Muscle layer of colon (tissue), 2 donors: ENCODE measurements around the gene BRD7.

ENCODE experiments used
- H3K27ac ChIP-seq: one replicate; pipeline ENCODE4 v1.7.0; 2013; ENCODE audit warnings: low read depth, mild to moderate bottlenecking, low read length, moderate library complexity
- H3K27me3 ChIP-seq, 2 donors: one replicate each; pipeline ENCODE4 v1.7.0; 2013; ENCODE audit warnings: low read length in 2 of 2, mild to moderate bottlenecking in 2 of 2; ENCODE audit not compliant: insufficient read depth in 2 of 2, control insufficient read depth in 1 of 2
- H3K36me3 ChIP-seq: one replicate; pipeline ENCODE4 v1.7.0; 2013; ENCODE audit warnings: mild to moderate bottlenecking, low read length; ENCODE audit not compliant: insufficient read depth
- H3K4me1 ChIP-seq: one replicate; pipeline ENCODE4 v1.7.0; 2013; ENCODE audit warnings: mild to moderate bottlenecking, low read length; ENCODE audit not compliant: insufficient read depth
- H3K4me3 ChIP-seq, 2 donors: one replicate each; pipeline ENCODE4 v1.7.0; 2013; ENCODE audit warnings: low read length in 2 of 2, low read depth in 1 of 2, mild to moderate bottlenecking in 1 of 2, moderate library complexity in 1 of 2
- H3K9ac ChIP-seq: one replicate; pipeline ENCODE4 v1.7.0; 2013; ENCODE audit warnings: low read length
- H3K9me3 ChIP-seq: one replicate; pipeline ENCODE4 v1.7.0; 2013; ENCODE audit warnings: mild to moderate bottlenecking, low read length
- donor health status: abdominal sarcoma.
- donor health status: Adenocarcinoma of cecum.

The BRD7 gene

DNA sequence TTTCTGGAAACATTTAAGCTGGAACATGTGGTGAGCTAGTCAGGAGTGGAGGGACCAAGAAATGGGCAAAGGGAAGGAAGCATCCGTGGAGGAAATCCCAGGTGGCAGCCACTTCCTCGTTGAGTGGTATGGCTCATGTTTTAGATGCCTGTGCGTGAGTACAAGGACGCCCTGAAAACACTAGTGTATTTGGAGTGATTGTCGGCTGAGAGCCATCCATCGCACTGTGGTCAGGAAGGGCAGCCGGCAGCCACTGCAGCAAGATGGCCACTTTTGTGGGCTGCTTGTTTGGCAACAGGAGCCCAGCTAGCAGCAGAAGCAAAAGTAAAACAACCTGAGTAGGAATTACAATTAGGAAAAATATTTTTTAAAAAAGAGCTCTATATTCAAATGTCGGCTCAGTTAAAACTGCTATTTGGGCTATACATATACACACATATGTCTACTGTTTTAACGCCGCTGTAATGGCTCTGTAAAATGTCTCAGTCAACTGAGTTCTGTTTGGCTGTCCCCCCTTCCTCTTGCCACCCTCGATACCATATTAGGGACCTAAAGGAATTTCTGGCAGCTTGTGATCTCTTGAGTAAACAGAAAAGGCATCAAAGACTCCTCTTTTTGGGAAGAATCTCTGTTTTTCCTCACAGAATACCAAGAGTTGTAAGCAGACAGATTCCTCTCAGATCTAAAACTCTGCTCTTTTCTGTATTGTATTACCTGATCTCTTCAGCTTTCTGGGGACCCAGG is 39.2 kb downstream of the BRD7 start:
- Histone ChIP-seq H3K9ac (peak overlapping the region; percentile 29), H3K27ac (peak overlapping the region; percentile 48), H3K4me1 (peaks cover 29% of the 10 kb centered on the region), H3K36me3 (peaks cover 35% of the 10 kb centered on the region), H3K27me3 (no peaks in the 10 kb centered on the region), H3K9me3 (no peaks in the 10 kb centered on the region), H3K4me3 (peak overlapping the region in 1 of 2 donors; percentile 21)

DNA sequence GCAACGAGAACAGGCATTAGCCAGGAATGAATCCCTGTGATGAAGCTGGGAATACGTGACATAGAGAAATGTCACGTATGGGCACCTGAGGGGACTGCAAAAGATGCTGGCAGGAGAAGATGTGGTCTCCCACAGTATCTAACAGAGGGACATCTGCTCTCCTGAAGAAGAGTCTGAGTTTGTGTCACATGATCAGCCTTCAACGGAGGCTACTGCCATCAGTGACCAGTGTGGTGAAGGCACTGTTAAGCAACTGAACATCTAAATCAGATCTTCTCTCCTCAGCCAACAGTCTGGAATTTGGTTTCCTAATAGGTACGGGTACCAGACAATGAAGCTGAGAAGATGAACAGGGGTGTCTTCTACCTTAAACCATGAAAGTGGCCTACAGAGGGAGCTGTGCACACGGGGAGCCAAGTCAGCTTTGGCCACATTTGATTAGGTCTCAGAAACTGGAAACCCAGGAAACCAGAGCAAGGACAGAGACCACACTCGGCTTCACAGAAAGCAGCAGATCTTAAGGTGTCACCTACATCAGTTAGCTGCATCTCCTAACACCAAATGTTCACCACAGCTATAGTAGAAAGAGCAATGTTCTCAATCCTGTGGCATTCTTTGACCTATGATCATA is 41.8 kb downstream of the BRD7 start:
- Histone ChIP-seq H3K36me3 (peaks cover 49% of the 10 kb centered on the region), H3K27ac (no peak overlapping the region), H3K4me1 (peaks cover 38% of the 10 kb centered on the region), H3K27me3 (no peaks in the 10 kb centered on the region), H3K4me3 (no peak overlapping the region), H3K9me3 (no peaks in the 10 kb centered on the region), H3K9ac (no peak overlapping the region)

DNA sequence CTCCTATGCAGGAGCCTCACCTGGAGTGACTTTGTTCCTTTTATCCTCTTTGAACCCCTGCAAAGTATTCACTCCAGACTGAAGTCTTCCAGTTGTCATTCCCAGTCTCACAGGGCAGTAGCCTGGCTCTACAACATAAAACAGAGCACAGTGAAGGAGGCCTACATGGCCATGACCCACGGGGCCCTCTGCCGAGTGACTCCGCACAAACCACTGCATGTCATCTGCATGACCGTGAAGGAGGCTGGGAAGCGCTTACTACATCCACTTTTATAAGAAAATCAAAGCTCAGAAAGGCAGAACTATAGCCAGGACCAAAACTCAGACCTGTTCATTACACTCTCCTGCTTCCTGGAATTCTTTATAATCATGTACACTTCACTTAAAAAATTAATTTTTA is 42.5 kb downstream of the BRD7 start:
- Histone ChIP-seq H3K36me3 (peaks cover 54% of the 10 kb centered on the region), H3K27ac (no peak overlapping the region), H3K4me1 (peaks cover 31% of the 10 kb centered on the region), H3K9ac (no peak overlapping the region), H3K27me3 (no peaks in the 10 kb centered on the region), H3K9me3 (no peaks in the 10 kb centered on the region), H3K4me3 (no peak overlapping the region)

DNA sequence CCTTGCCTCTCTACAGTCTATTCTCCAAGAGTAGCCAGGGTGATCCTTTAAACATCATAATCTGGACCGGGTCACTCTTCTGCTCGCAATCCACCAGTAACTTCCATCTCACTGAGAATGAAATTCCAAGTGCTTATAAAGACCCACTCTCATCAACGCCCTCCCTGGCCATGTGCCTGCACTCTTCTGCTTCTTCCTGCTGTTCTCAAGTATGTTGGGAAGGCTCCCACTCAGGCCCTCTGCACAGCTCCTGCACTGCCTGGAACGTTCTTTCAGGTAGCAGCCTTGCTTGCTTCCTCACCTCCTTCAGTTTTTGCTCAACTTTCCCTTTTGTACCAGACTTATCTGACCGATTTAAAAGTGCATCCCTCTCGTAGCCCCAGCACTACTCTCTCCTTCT is 44.4 kb downstream of the BRD7 start:
- no peak overlapping the region for H3K9ac ChIP-seq
- H3K27ac ChIP-seq: no peak overlapping the region
- no peaks in the 10 kb centered on the region for H3K27me3 ChIP-seq
- H3K36me3 ChIP-seq: peaks cover 67% of the 10 kb centered on the region
- peaks cover 21% of the 10 kb centered on the region for H3K4me1 ChIP-seq
- no peaks in the 10 kb centered on the region for H3K9me3 ChIP-seq
- H3K4me3 ChIP-seq: no peak overlapping the region

DNA sequence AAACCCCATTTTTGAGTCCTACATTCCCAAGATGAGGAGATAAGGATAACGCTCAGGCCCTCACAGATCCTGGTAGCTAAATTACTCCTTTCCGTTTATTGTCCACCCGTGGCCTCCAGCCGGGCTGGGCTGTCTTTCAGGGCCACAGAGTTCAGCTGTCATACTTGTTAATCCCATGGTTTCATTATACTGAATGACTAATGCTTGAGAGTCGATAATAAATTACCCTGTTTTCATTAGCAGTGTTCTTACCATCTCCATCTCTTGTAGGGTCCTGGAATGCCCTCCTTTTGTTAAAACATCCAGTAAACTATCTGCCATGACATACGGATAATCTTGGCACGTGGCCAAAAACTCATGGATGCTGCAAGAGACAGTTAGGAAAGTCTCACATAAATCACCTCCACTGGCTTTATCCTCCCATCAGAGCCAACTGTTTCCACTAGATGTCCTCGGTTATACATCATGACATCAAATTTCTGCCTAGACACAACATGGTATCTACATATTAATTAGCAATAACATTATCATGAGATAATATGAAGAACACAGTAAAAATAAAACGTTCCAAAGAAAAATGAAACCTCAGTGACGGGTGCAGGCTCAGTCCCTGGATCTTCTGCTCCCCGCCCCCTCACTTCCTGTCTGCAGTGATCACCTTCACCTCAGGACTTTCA is 45.3 kb downstream of the BRD7 start:
- Histone ChIP-seq H3K27me3 (no peaks in the 10 kb centered on the region), H3K4me3 (no peak overlapping the region), H3K9me3 (no peaks in the 10 kb centered on the region), H3K36me3 (peaks cover 68% of the 10 kb centered on the region), H3K9ac (no peak overlapping the region), H3K27ac (no peak overlapping the region), H3K4me1 (peaks cover 18% of the 10 kb centered on the region)

DNA sequence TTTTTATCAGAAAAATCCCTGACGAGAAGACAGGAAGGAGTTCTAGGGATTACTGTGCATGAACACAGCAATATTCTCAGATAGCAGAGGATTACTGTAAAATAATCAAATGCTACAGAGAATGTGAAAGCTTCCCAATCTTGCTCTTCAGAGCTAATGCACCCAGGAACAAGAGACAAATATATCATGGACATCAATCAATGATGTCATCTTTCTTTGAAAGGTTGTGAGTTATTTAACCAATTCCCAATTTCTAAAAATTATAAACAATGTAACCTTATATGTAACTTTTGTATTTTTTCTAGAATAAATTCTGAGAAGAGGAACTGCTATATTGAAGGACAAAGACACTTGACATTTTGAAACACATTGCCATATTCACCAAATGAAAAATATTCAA is 46.5 kb downstream of the BRD7 start:
- H3K9ac ChIP-seq: no peak overlapping the region
- H3K4me1 ChIP-seq: peaks cover 14% of the 10 kb centered on the region

DNA sequence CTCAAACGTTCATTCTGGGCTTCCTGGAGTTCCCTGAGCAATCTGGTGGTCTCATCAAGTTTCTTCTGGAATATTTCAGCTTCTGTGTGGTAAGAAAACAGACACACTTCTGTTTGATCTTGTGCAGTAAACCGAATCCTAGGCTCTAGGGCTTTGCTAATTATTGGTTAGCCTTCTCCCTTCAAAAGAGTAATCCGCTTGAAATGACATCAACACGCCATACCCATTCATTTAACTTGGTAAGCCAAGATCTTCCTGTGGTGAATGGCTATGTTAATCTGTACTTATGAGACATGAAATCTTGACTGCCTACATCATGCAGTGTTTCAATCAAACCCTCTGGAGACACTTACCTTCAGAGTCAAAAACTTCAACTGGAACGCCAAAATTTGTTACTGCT is 48.5 kb downstream of the BRD7 start:
- H3K36me3 ChIP-seq: peaks cover 69% of the 10 kb centered on the region

More for the DNA sequence above, 46.5 kb downstream of the BRD7 start:
- no peaks in the 10 kb centered on the region for H3K9me3 ChIP-seq
- H3K36me3 ChIP-seq: peaks cover 71% of the 10 kb centered on the region
- H3K27ac ChIP-seq: no peak overlapping the region
- no peaks in the 10 kb centered on the region for H3K27me3 ChIP-seq
- no peak overlapping the region for H3K4me3 ChIP-seq

DNA sequence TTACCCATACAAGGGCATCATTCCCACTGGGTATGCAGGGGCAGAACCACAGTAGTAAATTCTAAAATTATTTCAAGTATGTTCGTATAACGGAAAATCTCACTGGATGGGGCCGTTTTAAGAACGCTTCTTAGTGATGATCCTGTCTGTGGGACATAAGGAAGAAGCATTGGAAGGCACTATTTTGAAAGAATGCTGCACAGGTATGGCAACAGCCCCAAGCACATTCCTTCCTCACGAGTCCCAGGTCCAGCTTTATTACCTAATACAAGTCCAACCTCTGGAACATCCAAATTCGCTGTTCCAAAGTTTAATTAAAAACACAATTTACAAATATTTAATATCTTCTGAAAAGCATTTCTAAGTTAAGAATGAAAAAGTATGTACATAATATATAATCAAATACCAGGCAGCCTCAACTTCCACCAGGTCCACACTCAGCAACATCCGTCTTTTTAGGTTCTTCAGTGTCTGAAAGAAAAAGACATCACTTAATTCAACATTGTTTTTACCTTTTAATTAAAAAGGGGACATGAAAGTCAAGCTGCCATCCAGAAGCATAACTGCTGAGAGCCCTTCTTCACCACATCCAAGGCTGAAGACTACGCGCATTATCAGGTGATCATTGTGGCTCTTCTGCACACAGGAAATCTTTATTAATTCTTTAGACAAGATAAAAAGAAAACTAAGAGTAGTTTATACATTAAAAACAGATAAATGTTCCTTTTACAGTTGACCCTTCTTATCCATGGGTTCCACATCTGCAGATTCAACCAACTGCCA is 49.8 kb downstream of the BRD7 start:
- Histone ChIP-seq H3K27ac (no peak overlapping the region), H3K36me3 (peaks cover 70% of the 10 kb centered on the region), H3K9me3 (no peaks in the 10 kb centered on the region), H3K27me3 (no peaks in the 10 kb centered on the region), H3K4me3 (no peak overlapping the region), H3K9ac (no peak overlapping the region), H3K4me1 (peaks cover 29% of the 10 kb centered on the region)

More for the DNA sequence above, 48.5 kb downstream of the BRD7 start:
- Histone ChIP-seq H3K9ac (no peak overlapping the region), H3K4me1 (peaks cover 24% of the 10 kb centered on the region), H3K9me3 (no peaks in the 10 kb centered on the region), H3K4me3 (no peak overlapping the region), H3K27ac (no peak overlapping the region), H3K27me3 (no peaks in the 10 kb centered on the region)

DNA sequence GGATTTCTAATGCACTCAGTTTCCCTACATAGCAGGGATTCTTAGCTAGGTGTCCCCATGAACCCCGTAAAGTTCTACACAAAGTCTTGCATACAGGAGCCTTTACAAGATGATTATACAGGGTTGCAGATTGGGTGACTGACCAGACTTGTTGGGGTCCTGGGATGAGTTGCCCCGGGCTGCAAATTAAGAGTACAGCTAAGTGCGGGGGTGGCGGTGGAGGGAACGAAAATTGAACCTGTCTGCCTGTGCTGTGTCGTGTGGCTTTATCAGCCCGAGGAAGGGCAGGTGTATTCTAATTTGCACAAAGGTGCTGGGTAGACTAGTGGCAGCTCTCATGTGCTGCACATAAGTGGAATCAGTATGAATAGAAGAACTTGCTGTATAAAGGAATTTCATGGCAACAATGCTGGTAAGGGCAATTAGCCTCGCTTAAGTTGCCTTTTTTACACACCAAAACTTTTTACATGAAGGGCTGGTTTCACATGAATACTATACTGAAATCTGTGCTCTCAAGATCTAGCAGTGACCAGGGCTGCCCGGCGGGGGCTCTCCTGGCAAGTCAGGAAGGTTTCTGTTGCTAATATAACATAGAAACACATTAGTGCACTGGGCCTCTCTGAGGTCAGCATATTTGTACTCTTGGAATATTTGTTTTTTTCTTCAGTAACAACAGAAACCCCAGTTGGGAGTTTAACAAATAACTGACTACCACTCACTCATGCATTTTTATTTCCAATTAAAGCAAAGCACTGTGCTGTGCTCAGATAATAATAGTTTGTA is 51.7 kb downstream of the BRD7 start:
- peaks cover 71% of the 10 kb centered on the region for H3K36me3 ChIP-seq
- H3K4me3 ChIP-seq: no peak overlapping the region
- no peak overlapping the region for H3K27ac ChIP-seq
- no peaks in the 10 kb centered on the region for H3K27me3 ChIP-seq
- H3K9me3 ChIP-seq: no peaks in the 10 kb centered on the region
- peaks cover 19% of the 10 kb centered on the region for H3K4me1 ChIP-seq
- no peak overlapping the region for H3K9ac ChIP-seq

DNA sequence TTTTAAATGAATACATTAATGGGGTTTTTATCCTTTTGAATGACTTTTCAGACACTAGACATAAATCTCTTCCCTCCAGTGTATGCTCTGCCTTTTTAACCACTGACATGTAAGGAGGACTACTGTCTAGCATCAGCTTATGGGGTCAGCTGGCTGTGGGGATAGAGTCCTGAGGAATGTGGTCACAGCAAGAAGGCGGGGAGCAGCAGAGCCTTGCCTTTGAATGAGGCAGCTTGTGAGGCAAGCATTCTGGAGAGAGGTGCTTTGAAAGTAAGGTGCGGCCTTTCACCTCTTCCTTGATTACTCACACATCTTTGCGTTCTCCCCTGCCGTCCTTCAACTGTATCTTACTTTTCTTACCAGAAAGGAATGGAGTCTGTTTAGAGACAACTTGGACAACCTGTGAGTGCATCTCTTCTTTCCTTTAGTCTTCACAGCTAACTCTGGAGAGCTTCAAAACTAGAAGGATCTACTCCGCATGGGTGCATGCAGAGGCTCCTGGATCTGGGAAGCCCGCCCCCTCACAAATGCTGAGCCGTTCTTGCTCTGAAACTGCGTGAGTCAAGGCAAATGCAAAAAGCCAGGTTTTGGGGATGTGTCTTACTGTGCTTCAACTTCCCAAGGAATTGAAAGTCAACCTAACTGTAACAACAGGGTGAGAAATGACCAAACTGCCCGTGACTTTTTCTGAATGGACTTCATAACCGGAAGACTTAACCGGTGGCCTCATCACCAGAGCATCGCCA is 52.5 kb downstream of the BRD7 start:
- Histone ChIP-seq H3K9ac (no peak overlapping the region), H3K36me3 (peaks cover 65% of the 10 kb centered on the region), H3K9me3 (no peaks in the 10 kb centered on the region), H3K27me3 (no peaks in the 10 kb centered on the region), H3K4me3 (no peak overlapping the region), H3K27ac (no peak overlapping the region), H3K4me1 (peaks cover 19% of the 10 kb centered on the region)
